HG02885 (cell line): ENCODE results near the gene SMIM45.

Source experiments
- ATAC-seq: cut with Tn5 transposase; IDR thresholded peaks from one replicate; pipeline ENCODE4 v1.9.1; 2021; ENCODE audit warnings: mild to moderate bottlenecking; ENCODE audit not compliant: unreplicated experiment, poor library complexity

Gene SMIM45

GRCh38 chr22:41966225-41966606 is 14.3 kb downstream of the SMIM45 start:
- ATAC-seq, result no peak

- no peak for ATAC-seq
Measured at GRCh38 chr22:41966607-41967240, 14.8 kb downstream of the SMIM45 start.

- no peak for ATAC-seq
Measured at GRCh38 chr22:41968601-41969000, 16.7 kb downstream of the SMIM45 start.

GRCh38 chr22:41969110-41969646 is 17.2 kb downstream of the SMIM45 start, which contains the start of gene SEPTIN3:
Gene SEPTIN3 (plus strand): TSS chr22:41969443. CDS start chr22:41971493, 2,050 bp downstream.
- no peak for ATAC-seq

- no peak for ATAC-seq
Measured at GRCh38 chr22:41970601-41971000, 18.7 kb downstream of the SMIM45 start.

GRCh38 chr22:41971431-41971830 is 19.5 kb downstream of the SMIM45 start:
- no peak for ATAC-seq

- no peak for ATAC-seq
Measured at GRCh38 chr22:41974691-41975290, 22.8 kb downstream of the SMIM45 start.

GRCh38 chr22:41975299-41976069 is 23.5 kb downstream of the SMIM45 start:
- ATAC-seq, result no peak

GRCh38 chr22:41976070-41976901 is 24.3 kb downstream of the SMIM45 start:
- no peak for ATAC-seq

GRCh38 chr22:41976961-41977566 is 25.1 kb downstream of the SMIM45 start:
- no peak for ATAC-seq

- no peak for ATAC-seq
Measured at GRCh38 chr22:41978732-41979131, 26.8 kb downstream of the SMIM45 start.

- ATAC-seq, result no peak
Measured at GRCh38 chr22:41979423-41980250, 27.7 kb downstream of the SMIM45 start.

- no peak for ATAC-seq
Measured at GRCh38 chr22:41982865-41983264, 30.9 kb downstream of the SMIM45 start.

GRCh38 chr22:41983513-41984405 is 31.8 kb downstream of the SMIM45 start:
- no peak for ATAC-seq

- no peak for ATAC-seq
Measured at GRCh38 chr22:41987276-41987675, 35.3 kb downstream of the SMIM45 start.

GRCh38 chr22:41989246-41989645 is 37.3 kb downstream of the SMIM45 start:
- ATAC-seq, result no peak

GRCh38 chr22:41991111-41991510 is 39.2 kb downstream of the SMIM45 start:
- ATAC-seq, result no peak

- ATAC-seq, result no peak
Measured at GRCh38 chr22:41992496-41992895, 40.5 kb downstream of the SMIM45 start.
